GM08714 (cell line): ENCODE measurements around the gene ASTN2.

Experiments
- H3K4me3 ChIP-seq: fragments of 200-500 bp; sonication (Bioruptor generic); 2 replicates; pipeline ENCODE4 v1.5.1; 2014; ENCODE audit warnings: mild to moderate bottlenecking, low read length, inconsistent platforms
- ZNF274 ChIP-seq: IDR thresholded peaks from 2 replicates; pipeline ENCODE4 v1.6.1; 2012; ENCODE audit warnings: mild to moderate bottlenecking, low read depth, low read length

ASTN2 gene

GRCh38 chr9:117010061-117010460 is 404.8 kb downstream of the ASTN2 start:
- TF ChIP-seq ZNF274 = no peak
- no peak overlapping the region for H3K4me3 ChIP-seq

GRCh38 chr9:117008876-117009275 is 406.0 kb downstream of the ASTN2 start:
- TF ChIP-seq ZNF274 = no peak
- no peak overlapping the region for H3K4me3 ChIP-seq

- H3K4me3 ChIP-seq = no peak overlapping the region
- TF ChIP-seq ZNF274 = no peak
Measured at GRCh38 chr9:117008461-117008860, 406.4 kb downstream of the ASTN2 start.

- no peak for TF ChIP-seq ZNF274
- H3K4me3 ChIP-seq = no peak overlapping the region
Measured at GRCh38 chr9:117002686-117003085, 412.2 kb downstream of the ASTN2 start.

GRCh38 chr9:117000834-117001233 is 414.0 kb downstream of the ASTN2 start:
- no peak overlapping the region for H3K4me3 ChIP-seq
- TF ChIP-seq ZNF274 = no peak

GRCh38 chr9:117000196-117000723 is 414.6 kb downstream of the ASTN2 start:
- no peak overlapping the region for H3K4me3 ChIP-seq
- no peak for TF ChIP-seq ZNF274

GRCh38 chr9:116998305-116998704 is 416.6 kb downstream of the ASTN2 start:
- no peak for TF ChIP-seq ZNF274
- no peak overlapping the region for H3K4me3 ChIP-seq

GRCh38 chr9:116992865-116993264 is 422.0 kb downstream of the ASTN2 start:
- no peak overlapping the region for H3K4me3 ChIP-seq
- TF ChIP-seq ZNF274 = no peak

GRCh38 chr9:116991051-116991450 is 423.8 kb downstream of the ASTN2 start:
- TF ChIP-seq ZNF274 = no peak
- H3K4me3 ChIP-seq = no peak overlapping the region

GRCh38 chr9:116990592-116990991 is 424.3 kb downstream of the ASTN2 start:
- no peak overlapping the region for H3K4me3 ChIP-seq
- no peak for TF ChIP-seq ZNF274

- no peak overlapping the region for H3K4me3 ChIP-seq
- TF ChIP-seq ZNF274 = no peak
Measured at GRCh38 chr9:116987721-116988485, 427.0 kb downstream of the ASTN2 start.

- TF ChIP-seq ZNF274 = no peak
- no peak overlapping the region for H3K4me3 ChIP-seq
Measured at GRCh38 chr9:116986015-116986414, 428.8 kb downstream of the ASTN2 start.

GRCh38 chr9:116985596-116985995 is 429.3 kb downstream of the ASTN2 start:
- no peak for TF ChIP-seq ZNF274
- H3K4me3 ChIP-seq = no peak overlapping the region

- H3K4me3 ChIP-seq = no peak overlapping the region
- no peak for TF ChIP-seq ZNF274
Measured at GRCh38 chr9:116984111-116984510, 430.7 kb downstream of the ASTN2 start.

GRCh38 chr9:116980582-116981120 is 434.2 kb downstream of the ASTN2 start:
- H3K4me3 ChIP-seq = no peak overlapping the region
- no peak for TF ChIP-seq ZNF274
